HTERT RPE-1 (cell line): ENCODE data around the gene POU2AF3.
"Not testable (repeated sequence)": the region's sequence is repeated elsewhere in the genome, so short reads cannot be mapped to it uniquely, and the experiment has no call there.

ENCODE experiments used
- in situ Hi-C: fragments of 300-500 bp; cut with MboI; formaldehyde crosslinking; loops from 4 replicates; pipeline ENCODE4 v1.14.3; 2020; ENCODE audit warnings: low sequenced_read_pairs

The POU2AF3 gene, protein sequence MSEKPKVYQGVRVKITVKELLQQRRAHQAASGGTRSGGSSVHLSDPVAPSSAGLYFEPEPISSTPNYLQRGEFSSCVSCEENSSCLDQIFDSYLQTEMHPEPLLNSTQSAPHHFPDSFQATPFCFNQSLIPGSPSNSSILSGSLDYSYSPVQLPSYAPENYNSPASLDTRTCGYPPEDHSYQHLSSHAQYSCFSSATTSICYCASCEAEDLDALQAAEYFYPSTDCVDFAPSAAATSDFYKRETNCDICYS

DNA sequence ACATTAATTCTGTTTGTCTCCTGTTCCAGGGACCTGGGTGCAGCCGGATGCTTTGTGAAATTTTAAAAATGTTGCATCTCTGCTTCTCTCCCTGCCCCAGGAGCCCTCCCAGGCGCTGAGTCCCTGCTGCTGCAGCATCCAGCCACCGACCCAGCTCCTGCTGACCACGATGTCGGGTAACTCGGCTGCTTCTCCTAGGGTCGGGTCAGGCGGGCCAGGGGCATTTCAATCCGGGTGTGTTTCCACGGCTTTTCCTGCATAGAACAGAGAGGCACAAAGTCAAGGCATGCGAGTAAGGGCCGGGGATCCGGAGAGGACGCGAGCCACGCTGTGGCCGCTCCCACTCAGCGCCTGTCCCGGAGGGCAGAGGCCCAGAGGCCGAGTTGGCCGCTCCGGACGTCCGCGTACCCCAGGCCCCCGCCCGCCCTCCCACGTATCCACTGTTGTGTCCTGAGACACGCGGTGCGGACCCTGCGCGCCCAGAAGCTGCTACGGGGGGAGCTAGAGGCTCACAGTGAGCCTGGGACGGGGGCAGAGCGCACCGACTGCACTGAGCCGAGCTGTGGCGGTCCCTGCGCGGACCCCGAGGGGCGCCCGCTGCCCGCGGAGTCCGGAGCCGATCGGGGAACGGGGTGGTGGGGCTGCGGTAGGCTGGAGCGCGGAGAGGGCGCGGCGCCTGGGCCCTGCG is at the start of gene POU2AF3:
Gene POU2AF3 (plus strand): TSS at position 134 of the 688 bp plus-strand sequence. CDS start 36 bp downstream, at position 170.
- in situ Hi-C loops, result loop anchor here (25.0 kb wide), 1 partner anchor 114 kb away; no protein-coding TSS in a partner anchor

DNA sequence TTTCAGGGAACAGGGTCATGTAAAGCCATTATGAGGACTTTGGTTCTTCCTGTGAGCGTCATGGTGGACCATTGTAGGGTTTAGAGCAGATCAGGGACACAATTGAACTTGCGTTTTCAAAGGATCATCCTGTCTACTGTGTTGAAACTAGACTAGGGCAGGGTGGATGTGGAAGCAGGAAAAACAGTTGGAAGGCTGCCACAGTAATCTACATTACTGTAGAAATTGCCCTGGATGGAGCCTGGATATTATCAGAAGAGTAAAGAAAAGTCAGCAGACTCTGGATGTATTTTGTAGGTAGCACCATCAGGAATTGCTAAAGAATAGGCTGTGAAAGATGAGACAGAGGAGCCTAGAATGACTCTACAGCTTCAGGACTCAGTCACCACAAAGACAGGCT is 47.4 kb upstream of the POU2AF3 start:
- in situ Hi-C loops, result no loop called here

DNA sequence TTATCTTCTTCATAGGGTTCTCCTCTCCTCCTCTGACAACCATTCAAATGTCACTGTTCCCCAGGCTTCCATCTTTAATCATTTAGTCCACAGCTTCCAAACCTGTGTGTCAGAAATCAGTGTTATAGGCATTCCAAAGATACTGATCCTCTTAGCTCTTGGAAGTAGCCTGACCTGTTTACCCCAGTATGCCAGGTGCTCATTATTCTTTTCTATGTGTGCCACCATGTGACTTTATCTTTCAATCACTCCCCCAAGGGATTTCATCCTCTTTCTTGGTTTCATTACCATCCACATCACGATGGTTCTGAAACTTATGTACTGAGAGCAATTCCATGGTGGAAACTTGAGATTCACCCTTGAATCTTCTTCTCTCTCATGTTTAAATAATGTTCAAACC is 45.2 kb upstream of the POU2AF3 start:
- in situ Hi-C loops, result no loop called here

DNA sequence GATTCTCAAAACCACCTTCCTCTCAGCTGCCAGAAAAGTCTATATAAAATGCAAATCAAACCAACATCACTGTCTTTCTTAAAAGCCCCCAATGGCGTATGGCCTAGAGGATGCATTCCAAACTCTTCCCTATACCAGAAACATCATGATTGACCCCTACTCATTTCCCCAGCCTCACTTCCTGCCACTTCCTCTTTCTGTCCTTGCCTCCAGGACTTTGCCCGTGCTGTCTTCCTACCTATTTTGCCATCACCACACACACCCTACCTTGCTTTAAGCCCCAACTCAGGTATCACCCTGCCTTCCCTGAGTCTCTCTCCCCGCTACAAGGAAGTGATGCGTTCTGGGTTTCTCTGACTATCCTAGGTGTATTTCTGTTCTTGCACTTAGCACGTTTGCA is 44.7 kb upstream of the POU2AF3 start:
- in situ Hi-C loops, result no loop called here

DNA sequence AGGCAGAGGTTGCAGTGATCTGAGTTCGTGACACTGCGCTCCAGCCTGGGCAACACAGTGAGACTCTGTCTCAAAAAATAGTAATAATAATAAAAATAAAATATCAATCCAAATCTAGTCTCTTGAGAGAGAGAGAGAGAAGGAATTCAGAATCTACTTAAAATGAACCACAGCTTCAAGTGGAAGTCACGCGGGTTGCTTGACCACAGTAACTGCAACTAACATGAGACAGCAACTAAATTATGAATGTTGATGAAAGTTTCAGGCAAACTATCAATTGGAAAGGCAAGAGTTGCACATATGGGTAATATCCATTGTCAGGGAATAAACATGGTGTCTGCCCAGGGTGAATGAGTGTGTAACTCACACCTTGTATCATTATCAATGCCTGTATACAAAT is 40.3 kb upstream of the POU2AF3 start:
- in situ Hi-C loops, result no loop called here

DNA sequence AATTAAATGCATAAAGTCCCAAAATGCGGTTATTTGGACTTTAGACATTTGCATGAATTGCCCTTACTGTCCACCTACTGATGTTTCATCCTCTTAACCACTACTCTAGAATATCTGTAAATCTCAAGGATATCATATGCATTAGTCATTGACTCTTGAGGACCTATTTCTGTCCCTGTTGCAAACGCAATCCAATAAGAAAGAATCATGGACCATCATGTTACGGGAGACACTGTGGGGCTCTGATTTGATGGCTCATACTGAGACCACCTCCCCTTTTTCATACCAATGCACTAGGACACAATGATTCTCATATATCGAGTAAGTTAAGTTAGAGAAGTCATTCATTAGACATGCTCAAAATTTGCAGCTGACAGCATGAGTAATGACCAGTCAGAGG is 38.5 kb upstream of the POU2AF3 start:
- in situ Hi-C loops, result no loop called here

DNA sequence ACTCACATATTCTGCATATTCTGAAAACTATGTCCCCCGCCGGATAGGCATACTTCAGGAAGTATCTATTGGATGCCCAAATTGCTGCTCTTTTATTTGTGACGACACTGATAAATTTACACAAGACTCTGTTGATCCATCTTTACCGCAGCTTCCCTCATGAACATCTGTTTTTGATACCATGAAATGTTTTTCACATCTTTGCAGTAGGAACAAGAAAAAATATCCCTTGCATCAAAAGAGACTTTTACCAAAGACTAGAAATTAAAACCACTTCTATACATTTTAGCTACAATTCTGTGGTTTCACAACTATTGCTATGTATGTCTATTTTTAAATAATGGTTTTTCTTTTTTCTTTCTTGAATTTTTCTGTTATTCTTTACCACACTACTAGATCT is 37.5 kb upstream of the POU2AF3 start:
- in situ Hi-C loops, result no loop called here

DNA sequence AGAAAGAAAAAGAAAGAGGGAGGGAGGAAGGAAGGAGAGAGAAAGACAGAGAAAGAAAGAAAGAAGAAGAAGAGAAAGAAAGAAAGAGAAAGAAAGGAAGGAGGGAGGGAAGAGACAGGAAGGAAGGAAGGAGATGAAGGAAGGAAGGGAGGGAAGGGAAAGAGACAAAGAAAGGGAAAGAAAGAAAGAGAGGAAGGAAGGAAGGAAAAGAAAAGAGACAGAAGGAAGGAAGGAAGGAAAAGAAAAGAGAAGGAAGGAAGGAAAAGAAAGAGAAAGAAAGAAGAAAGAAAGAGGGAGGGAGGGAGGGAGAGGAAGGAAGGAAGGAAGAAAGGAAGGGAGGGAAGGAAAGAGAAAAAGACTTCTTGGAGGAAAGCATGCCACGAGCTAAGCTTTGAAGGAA is 33.7 kb upstream of the POU2AF3 start:
- in situ Hi-C loops, result no loop called here

DNA sequence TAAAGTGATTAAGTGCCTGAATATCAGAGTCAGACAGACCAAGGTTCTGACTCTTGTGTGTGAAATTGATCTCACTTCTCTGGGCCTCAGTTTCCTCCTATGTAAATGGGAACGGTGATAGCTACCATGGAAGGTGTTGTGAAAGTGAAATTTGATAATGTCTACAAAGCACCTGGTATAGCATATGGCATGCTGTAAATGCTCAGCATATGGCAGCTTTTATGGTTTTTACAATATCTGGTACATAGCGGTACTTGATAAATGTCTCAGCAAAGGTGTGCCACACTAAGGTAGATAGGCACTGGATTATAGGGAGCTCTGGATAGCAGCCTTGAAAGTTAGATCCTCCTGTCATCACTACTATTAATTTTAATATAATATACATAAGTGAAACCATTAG is 32.9 kb upstream of the POU2AF3 start:
- in situ Hi-C loops, result no loop called here

DNA sequence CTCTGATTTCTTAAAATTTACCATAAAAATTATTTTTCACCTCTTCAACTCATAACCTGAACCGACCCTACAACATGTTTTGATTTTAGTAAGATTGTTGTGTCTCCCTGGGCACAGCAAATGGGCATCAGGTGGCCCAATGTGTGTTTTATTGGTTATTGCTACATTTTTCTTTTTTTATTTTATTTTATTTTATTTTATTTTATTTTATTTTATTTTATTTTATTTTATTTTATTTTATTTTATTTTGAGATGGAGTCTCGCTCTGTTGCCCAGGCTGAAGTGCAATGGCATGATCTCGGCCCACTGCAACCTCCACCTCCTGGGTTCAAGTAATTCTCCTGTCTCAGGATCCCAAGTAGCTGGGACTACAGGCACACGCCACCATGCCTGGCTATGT is 30.0 kb upstream of the POU2AF3 start:
- in situ Hi-C loops, result not testable (repeated sequence)

DNA sequence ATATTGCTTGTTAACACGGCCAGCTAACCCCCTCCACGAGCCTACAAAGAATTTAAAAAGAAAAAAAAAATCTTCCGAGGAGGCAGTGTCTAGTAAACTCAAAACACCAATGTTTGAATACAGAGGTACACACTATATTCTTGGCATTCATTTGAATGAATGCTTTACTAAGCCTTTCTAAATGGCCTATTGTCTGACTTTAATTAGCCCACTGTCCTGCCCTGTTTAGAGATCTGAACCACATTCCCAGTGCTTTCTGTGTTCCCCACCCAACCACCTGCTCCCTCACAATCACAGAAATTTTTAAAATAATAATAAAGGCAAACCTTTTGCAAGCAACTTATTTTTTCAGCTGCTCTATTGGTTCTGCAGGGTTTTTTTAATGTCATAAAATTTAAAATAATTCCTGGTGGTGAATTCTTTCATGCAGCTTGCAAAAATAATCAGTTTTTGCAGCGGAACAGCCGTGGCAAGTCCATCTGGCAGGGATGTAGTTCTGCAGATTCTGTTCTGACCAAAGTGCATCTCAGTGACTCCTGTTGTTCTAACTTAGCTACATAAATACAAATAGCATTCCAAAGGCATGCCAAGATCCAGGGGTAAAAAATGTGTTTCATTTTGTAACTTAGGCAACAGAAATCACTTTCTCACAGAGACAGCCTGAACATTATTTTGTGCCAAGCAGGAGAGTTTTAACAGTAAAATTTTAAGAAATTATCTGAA is 29.0 kb upstream of the POU2AF3 start:
- in situ Hi-C loops, result no loop called here

DNA sequence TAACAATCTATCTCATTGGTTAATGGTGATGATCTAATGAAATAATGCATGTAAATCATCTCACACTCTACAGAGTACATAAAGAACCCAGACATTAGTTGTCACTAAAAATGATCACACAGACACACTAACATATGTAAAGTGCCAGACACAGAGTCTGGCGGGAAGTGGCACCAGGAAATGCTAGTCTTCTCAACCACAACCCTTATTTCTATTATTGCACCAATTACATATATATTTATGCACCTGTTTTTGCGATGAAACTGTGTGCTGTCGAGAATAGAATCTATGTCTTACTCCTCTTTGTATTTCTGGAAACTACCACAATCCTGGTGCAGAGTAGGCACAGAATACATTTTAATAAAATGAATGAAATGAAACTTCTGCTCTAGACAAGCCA is 25.9 kb upstream of the POU2AF3 start:
- in situ Hi-C loops, result no loop called here

DNA sequence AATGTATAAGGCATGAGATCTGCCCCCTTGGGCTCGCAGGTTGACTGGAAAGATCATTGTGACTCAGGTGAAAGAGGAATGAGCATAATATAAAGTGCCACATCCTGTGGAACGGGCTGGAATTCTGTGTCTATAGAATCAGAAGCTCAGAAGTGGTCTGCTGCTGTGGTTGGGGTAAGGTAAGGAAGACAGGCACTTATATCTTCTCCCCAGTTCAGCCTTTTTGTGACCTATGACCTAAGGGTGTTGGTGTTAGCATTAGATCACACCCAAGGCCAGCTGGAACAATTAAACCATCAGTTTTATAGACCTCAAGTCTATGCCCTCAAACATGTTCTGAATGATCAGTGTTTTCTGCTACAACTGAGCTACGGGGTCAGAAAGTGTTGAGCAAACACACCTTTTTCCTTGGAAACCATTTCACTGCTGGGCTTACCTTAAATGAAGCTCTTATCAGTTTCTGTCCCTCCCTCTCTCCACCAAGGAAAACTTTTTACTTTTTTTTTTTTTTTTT is 15.7 kb upstream of the POU2AF3 start:
- in situ Hi-C loops, result loop anchor here (25.0 kb wide), 1 partner anchor 130 kb away; no protein-coding TSS in a partner anchor

DNA sequence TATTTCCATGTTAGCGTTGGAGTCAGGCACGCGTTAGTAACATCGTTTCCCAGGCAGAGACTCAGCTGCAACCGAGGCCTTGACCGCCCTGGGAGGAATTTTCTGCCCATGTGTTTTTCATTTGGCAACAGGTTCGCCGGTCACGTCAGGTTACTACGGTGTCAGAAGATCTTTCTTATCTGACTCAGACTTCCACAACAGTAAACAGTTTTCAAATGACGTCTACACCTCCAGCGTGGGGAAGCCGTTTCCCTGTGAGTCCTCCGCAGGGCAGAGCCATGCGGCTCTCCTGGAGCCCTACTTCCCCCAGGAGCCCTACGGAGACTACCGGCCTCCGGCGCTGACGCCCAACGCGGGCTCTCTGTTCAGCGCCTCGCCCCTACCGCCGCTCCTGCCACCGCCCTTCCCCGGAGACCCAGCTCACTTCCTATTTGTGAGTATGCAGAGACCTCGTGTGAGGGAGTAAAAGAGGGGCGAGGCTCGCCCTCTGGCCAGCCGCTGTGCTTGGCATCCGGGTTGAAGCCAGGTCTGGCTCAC is 14.3 kb upstream of the POU2AF3 start:
- in situ Hi-C loops, result loop anchor here (25.0 kb wide), 1 partner anchor 128 kb away; no protein-coding TSS in a partner anchor

DNA sequence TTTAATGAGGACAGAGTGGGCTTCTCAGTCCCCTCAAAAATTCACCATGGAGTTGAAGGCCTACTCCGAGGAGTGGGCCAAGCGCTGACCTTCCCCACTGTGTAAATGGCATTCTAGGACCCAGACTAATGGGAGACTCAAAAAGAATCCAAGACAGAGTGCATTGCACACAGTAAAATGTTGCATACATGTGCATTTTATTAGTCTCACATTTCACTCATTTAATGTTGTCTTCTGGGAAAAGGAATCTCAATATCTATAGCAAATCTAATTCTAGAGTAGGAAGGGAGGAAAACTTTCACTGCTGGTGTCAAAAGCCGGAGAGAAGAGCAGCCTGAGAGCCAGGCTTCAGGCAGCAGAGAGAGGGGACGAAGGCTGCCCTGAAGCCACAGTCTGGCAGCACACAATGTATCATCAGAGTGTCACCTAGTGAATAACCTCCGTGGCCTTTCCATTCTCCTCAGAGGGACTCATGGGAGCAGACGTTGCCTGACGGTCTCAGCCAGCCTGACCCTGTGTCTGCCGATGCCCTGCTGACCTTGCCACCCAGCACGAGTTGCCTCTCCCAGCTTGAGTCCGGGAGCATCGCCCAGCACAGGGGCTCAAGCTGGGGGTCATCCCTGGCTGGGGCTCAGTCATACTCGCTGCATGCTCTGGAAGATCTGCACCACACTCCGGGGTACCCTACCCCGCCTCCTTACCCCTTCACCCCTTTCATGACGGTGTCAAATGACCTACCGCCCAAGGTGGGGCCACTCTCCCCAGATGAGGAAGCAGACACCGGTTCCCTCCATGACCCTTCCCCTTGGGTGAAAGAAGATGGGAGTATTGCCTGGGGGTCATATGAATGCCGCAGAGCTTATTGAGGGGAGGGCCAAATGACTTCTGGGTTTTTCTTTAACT is 12.9 kb upstream of the POU2AF3 start:
- in situ Hi-C loops, result loop anchor here (25.0 kb wide), 1 partner anchor 127 kb away; no protein-coding TSS in a partner anchor

DNA sequence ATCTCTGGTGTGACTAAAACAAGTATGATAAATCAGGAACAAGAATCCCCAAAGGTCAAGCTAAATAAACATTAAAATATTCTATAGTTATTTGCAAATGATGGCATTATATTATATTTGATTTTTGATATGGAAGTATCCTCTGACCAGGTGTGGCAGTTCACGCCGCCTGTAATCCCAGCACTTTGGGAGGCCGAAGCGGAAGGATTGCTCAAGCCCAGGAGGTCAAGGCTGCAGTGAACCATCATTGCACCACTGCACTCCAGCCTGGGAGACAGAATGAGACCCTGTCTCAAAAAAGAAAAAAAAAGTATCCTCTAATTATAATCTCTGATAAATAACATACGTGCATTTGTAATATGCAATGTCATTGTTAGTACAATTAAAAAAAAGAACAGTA is 6.6 kb upstream of the POU2AF3 start:
- in situ Hi-C loops, result loop anchor here (25.0 kb wide), 1 partner anchor 121 kb away; no protein-coding TSS in a partner anchor

DNA sequence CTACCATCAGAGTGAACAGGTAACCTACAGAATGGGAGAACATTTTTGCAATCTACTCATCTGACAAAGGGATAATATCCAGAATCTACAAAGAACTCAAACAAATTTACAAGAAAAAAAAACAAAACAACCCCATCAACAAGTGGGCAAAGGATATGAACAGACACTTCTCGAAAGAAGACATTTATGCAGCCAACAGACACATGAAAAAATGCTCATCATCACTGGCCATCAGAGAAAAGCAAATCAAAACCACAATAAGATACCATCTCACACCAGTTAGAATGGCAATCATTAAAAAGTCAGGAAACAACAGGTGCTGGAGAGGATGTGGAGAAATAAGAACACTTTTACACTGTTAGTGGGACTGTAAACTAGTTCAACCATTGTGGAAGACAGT is 5.9 kb upstream of the POU2AF3 start:
- in situ Hi-C loops, result loop anchor here (25.0 kb wide), 1 partner anchor 120 kb away; no protein-coding TSS in a partner anchor

DNA sequence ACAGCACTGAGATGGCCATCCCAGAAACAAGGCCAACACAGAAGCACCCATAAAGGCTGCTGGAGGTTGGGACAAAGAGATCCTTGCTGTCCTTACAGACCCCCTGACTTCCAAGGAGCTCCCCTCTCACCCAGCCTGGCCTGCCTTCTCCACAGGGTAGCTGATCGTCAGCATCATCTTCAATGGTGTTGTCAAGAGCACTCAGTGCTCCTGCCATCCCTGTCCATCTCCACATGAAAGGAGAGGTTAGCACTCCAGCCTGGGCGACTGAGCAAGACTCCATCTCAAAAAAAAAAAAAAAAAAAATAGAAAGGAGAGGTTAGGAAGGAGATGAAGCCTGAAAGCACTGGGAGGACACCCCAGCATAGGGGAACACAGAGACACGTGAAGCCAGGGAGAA is 2.1 kb upstream of the POU2AF3 start:
- in situ Hi-C loops, result loop anchor here (25.0 kb wide), 1 partner anchor 116 kb away; no protein-coding TSS in a partner anchor

DNA sequence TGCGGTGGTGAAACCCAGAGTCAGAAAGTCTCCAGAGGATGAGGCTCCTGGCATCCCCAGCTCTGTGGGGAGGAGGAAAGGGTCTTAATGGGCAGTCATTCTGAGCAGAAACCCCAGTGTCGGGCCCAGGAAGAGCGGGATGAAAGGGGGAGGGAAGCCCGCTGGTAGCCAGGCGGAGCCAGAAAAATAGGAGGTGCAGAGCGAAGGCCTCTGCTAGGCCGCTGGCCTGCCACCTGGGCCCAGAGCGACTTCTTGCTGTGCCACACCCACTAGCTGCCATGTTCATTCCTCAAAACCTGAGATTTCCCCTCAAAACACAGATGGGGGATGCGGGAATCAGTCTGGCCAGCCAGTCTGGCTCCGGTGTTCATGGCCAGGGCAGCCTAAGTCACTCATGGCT is 650 bp upstream of the POU2AF3 start:
- in situ Hi-C loops, result loop anchor here (25.0 kb wide), 1 partner anchor 115 kb away; no protein-coding TSS in a partner anchor
